BJ (cell line): ENCODE measurements around the gene NFKBIZ. TPM values are rescaled to one million over a fixed set of nuclear protein-coding genes. Genes with fewer than 3 reads are reported as not detected.

Experiments used
- CTCF ChIA-PET: fragments of 350-600 bp; formaldehyde crosslinking; extraction: SDS; loops from one replicate; lab custom pipeline; 2021; ENCODE audit warnings: antibody characterized with exemption, inconsistent platforms; lab: Yijun Ruan, JAX
- POLR2A ChIA-PET: fragments of 300-600 bp; sonication (Branson Sonifier 250); formaldehyde crosslinking; extraction: SDS; loops from one replicate; lab custom pipeline; 2021; ENCODE audit warnings: antibody characterized with exemption; lab: Charles Lee
- DNase-seq: peaks from one replicate; pipeline ENCODE4 v3.0.0-alpha.2; 2011; ENCODE audit warnings: low read depth
- H3K27me3 ChIP-seq: 2 replicates; pipeline ENCODE4 v1.6.0; 2011; ENCODE audit warnings: low read length; ENCODE audit not compliant: control insufficient read depth, insufficient read depth
- H3K36me3 ChIP-seq: 2 replicates; pipeline ENCODE4 v1.5.1; 2011; ENCODE audit warnings: low read length; ENCODE audit not compliant: control insufficient read depth, insufficient read depth
- H3K4me3 ChIP-seq: 2 replicates; pipeline ENCODE4 v1.5.1; 2011; ENCODE audit warnings: low read depth, mild to moderate bottlenecking, control low read depth, low read length
- polyA plus RNA-seq: library from polyadenylated mRNA; depleted of rRNA; stranded (reverse); fragments of >200 nt; gene quantifications from 2 replicates; pipeline ENCODE4 v1.2.3, GENCODE V29; 2011
- TF ChIP-seq, protein P1 (sequence below): IDR thresholded peaks from 2 replicates; pipeline ENCODE4 v1.5.1; 2011; ENCODE audit warnings: low read depth, mild to moderate bottlenecking, control low read depth, inconsistent platforms, low read length, moderate library complexity; ENCODE audit not compliant: insufficient read depth

Gene NFKBIZ
- polyA plus RNA-seq, 1 experiment: 50.1 TPM

- ChIA-PET CTCF (interaction anchor here (1.9 kb wide), 1 partner anchor 357 kb away, joined by 5 read pairs; no protein-coding TSS in a partner anchor), POLR2A (no interaction called here)
- no peak overlapping the region for H3K4me3 ChIP-seq
- no peak for DNase-seq
- TF ChIP-seq, protein P1, sequence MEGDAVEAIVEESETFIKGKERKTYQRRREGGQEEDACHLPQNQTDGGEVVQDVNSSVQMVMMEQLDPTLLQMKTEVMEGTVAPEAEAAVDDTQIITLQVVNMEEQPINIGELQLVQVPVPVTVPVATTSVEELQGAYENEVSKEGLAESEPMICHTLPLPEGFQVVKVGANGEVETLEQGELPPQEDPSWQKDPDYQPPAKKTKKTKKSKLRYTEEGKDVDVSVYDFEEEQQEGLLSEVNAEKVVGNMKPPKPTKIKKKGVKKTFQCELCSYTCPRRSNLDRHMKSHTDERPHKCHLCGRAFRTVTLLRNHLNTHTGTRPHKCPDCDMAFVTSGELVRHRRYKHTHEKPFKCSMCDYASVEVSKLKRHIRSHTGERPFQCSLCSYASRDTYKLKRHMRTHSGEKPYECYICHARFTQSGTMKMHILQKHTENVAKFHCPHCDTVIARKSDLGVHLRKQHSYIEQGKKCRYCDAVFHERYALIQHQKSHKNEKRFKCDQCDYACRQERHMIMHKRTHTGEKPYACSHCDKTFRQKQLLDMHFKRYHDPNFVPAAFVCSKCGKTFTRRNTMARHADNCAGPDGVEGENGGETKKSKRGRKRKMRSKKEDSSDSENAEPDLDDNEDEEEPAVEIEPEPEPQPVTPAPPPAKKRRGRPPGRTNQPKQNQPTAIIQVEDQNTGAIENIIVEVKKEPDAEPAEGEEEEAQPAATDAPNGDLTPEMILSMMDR: no peak
- H3K27me3 ChIP-seq: no peaks in the 10 kb centered on the region
- H3K36me3 ChIP-seq: no peaks in the 10 kb centered on the region
Observed at GRCh38 chr3:101868534-101869464, 19.5 kb downstream of the NFKBIZ start.

GRCh38 chr3:101870138-101870537, 20.8 kb downstream of the NFKBIZ start:
- DNase-seq: no peak
- ChIA-PET CTCF (interaction anchor here (2.1 kb wide), 1 partner anchor 12 kb away, joined by 6 read pairs; no protein-coding TSS in a partner anchor), POLR2A (no interaction called here)
- H3K36me3 ChIP-seq: no peaks in the 10 kb centered on the region
- no peak overlapping the region for H3K4me3 ChIP-seq
- TF ChIP-seq, protein P1: no peak
- H3K27me3 ChIP-seq: no peaks in the 10 kb centered on the region

- Histone ChIP-seq H3K4me3 (no peak overlapping the region), H3K27me3 (no peaks in the 10 kb centered on the region), H3K36me3 (no peaks in the 10 kb centered on the region)
- ChIA-PET POLR2A (no interaction called here), CTCF (no interaction called here)
- TF ChIP-seq, protein P1: no peak
- no peak for DNase-seq
Observed at GRCh38 chr3:101873619-101874018, 24.3 kb downstream of the NFKBIZ start.

- H3K36me3 ChIP-seq: no peaks in the 10 kb centered on the region
- H3K4me3 ChIP-seq: no peak overlapping the region
- ChIA-PET CTCF (interaction anchor here (2.1 kb wide), 1 partner anchor 12 kb away, joined by 5 read pairs; no protein-coding TSS in a partner anchor), POLR2A (no interaction called here)
- no peaks in the 10 kb centered on the region for H3K27me3 ChIP-seq
- no peak for DNase-seq
- TF ChIP-seq, protein P1: no peak
Observed at GRCh38 chr3:101876142-101876541, 26.8 kb downstream of the NFKBIZ start.

- H3K36me3 ChIP-seq: no peaks in the 10 kb centered on the region
- DNase-seq: no peak
- no peak overlapping the region for H3K4me3 ChIP-seq
- ChIA-PET POLR2A (no interaction called here), CTCF (no interaction called here)
- no peaks in the 10 kb centered on the region for H3K27me3 ChIP-seq
- TF ChIP-seq, protein P1: no peak
Observed at GRCh38 chr3:101878589-101878988, 29.3 kb downstream of the NFKBIZ start.
